Upper lobe of left lung (tissue), 6 donors: ENCODE results near the gene CREG1. TPM values are rescaled to one million over a fixed set of nuclear protein-coding genes. Genes with fewer than 3 reads are reported as not detected.

Source experiments
- ATAC-seq, 2 donors: fragments of 200-7000 bp; cut with Tn5 transposase; one replicate each; pipeline ENCODE4 v1.9.1; 2022; ENCODE audit warnings: mild to moderate bottlenecking in 2 of 2, moderate library complexity in 2 of 2; ENCODE audit not compliant: low FRiP score in 2 of 2
- DNase-seq, 2 donors: peaks; one replicate each; pipeline ENCODE4 v3.0.0-alpha.2; 2019 to 2020
- H3K27ac ChIP-seq, 4 donors: fragments of 200-600 bp; sonication (generic); one replicate each; pipeline ENCODE4 v1.5.1; 2016 to 2019
- H3K27me3 ChIP-seq, 4 donors: fragments of 200-600 bp; sonication (generic); one replicate each; pipeline ENCODE4 v1.5.1; 2017 to 2019
- H3K36me3 ChIP-seq, 4 donors: fragments of 200-600 bp; sonication (generic); one replicate each; pipeline ENCODE4 v1.5.1; 2016 to 2019
- H3K4me1 ChIP-seq, 4 donors: fragments of 200-600 bp; sonication (generic); one replicate each; pipeline ENCODE4 v1.5.1; 2018 to 2019
- H3K4me3 ChIP-seq, 4 donors: fragments of 200-600 bp; sonication (generic); one replicate each; pipeline ENCODE4 v1.5.1; 2017 to 2019; ENCODE audit warnings: mild to moderate bottlenecking in 2 of 4, moderate library complexity in 1 of 4
- H3K9me3 ChIP-seq, 4 donors: fragments of 200-600 bp; sonication (generic); one replicate each; pipeline ENCODE4 v1.5.1; 2018 to 2019
- EP300 ChIP-seq, 4 donors: sonication (generic); formaldehyde crosslinking; IDR thresholded peaks; one replicate each; pipeline ENCODE4 v1.5.1; 2017; ENCODE audit warnings: antibody characterized with exemption in 4 of 4, control low read depth in 2 of 4
- POLR2A ChIP-seq, 4 donors: fragments of 450-650 bp; IDR thresholded peaks; one replicate each; pipeline ENCODE4 v1.5.1; 2016 to 2017; ENCODE audit warnings: antibody characterized with exemption in 4 of 4, mild to moderate bottlenecking in 2 of 4
- POLR2AphosphoS5 ChIP-seq, 2 donors: sonication (generic); formaldehyde crosslinking; IDR thresholded peaks; one replicate each; pipeline ENCODE4 v1.5.1; 2017; ENCODE audit warnings: antibody characterized with exemption in 2 of 2
- WGBS, 2 donors: methylation state at CpG; one replicate each; pipeline ENCODE4 v1.1.5; 2017 to 2018; 5-methylcytosine and 5-hydroxymethylcytosine counted together
- total RNA-seq, 6 donors: library from RNA; depleted of rRNA in 4 of 6; stranded (reverse); fragments of >200 nt in 4 of 6; gene quantifications; one replicate each; pipeline versions ENCODE4 v1.1.0 to v1.2.1, GENCODE V29; 2016 to 2021
- TF ChIP-seq, protein P1 (sequence below), 6 experiments: fragments of 450-650 bp in 4 of 6; fragments of 200-600 bp in 2 of 6; sonication (generic) in 2 of 6; IDR thresholded peaks; one replicate each; pipeline ENCODE4 v1.5.1; 2016 to 2019; ENCODE audit warnings: antibody characterized with exemption in 6 of 6
- donor health status: DM: no; HTN: no; CAD: no; lungs with moderate emphysema.
- donor health status: DM: no; HTN: yes; CAD: no; lungs with severe emphysema.

The CREG1 gene
- total RNA-seq, 6 donors from 2014 or later: 114 to 235 (median 141) TPM

DNA sequence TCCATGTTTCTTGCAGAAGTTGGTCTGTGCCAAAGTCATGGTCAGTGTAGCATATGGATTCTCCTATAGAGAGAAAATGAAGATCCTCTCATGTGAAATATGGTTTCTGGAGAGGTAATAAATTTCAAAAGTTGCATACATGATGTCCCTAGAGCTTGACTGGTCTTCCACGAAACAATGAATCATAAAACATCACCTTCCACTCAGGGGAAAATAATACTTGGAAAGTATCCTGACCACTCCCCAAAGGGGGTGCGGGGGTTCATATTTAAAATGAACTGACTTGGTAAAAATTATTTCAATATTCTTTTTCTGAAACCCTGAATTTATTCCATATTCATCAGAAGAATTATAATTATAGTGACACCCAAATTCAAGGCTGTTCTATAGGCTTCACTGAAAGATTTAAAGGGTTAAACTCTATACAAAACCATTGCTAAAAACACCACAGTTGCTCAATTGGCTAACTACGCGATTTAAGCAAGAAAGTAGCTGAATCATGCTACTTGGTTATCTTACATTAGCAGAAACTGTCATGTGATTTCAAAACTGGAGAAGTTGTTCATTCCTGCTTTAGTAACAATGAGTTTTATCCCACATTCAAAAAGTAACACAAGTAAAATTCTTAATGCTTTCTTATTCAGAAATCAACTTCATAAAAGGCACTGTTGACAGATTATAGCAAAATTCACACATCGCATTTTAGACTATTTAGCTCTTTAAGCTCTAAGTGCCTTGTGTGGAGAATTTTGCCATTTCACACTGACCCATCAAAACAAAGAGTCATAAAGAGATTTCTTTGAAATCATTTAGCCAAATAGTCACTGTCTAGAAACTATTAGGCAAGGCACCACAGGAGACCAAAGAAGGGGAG lies 5.3 kb downstream of the CREG1 start:
- WGBS, 2 donors: 57 to 59% methylated on average over 5 of the region's 5 CpGs
- ATAC-seq: peak in 1 of 2 donors; percentile 63
- TF ChIP-seq EP300 (IDR thresholded peaks at IDR 0.05): peak in 1 of 4 donors; percentile 36
- peak in 1 of 2 donors; percentile 38 for TF ChIP-seq POLR2AphosphoS5 (IDR thresholded peaks at IDR 0.05)
- no peak for TF ChIP-seq POLR2A (IDR thresholded peaks at IDR 0.05)
- H3K4me3 ChIP-seq: peak overlapping the region in 1 of 4 donors; percentile 4
- no peaks in the 10 kb centered on the region for H3K27me3 ChIP-seq
- no peaks in the 10 kb centered on the region for H3K9me3 ChIP-seq
- peaks cover 10 to 57% (median 37%) of the 10 kb centered on the region in 4 donors for H3K4me1 ChIP-seq
- DNase-seq: no peak
- peaks cover 0 to 36% (median 15%) of the 10 kb centered on the region in 4 donors for H3K36me3 ChIP-seq
- peak overlapping the region; percentile 68 to 85 (median 74) for H3K27ac ChIP-seq

DNA sequence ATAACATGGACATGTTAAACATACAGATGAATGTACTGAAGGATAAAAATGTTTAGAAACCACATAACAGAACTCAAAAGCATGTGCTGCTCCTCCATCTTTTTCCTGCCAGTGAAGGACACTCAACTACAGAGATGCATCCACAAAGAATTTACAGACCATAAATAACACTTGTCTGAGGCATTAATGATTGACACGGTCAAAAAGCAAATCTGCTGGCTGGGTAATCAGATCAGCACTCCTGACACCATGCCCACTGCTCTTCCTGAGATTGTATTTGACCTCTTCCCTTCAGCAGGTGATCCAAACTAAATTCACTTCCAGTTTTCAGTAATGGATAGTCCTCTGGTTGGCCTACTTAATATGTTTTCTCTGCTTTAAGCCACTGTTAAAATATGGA lies 6.6 kb downstream of the CREG1 start:
- Histone ChIP-seq H3K36me3 (peaks cover 0 to 38% (median 15%) of the 10 kb centered on the region in 4 donors), H3K27ac (no peak overlapping the region), H3K9me3 (no peaks in the 10 kb centered on the region), H3K27me3 (no peaks in the 10 kb centered on the region), H3K4me1 (peaks cover 4 to 47% (median 34%) of the 10 kb centered on the region in 4 donors), H3K4me3 (no peak overlapping the region)
- 80 to 86% methylated on average over 1 of the region's 1 CpG for WGBS, 2 donors
- TF ChIP-seq POLR2AphosphoS5 (IDR thresholded peaks at IDR 0.05): no peak
- no peak for TF ChIP-seq EP300 (IDR thresholded peaks at IDR 0.05)
- no peak for TF ChIP-seq POLR2A (IDR thresholded peaks at IDR 0.05)
- TF ChIP-seq, protein P1, sequence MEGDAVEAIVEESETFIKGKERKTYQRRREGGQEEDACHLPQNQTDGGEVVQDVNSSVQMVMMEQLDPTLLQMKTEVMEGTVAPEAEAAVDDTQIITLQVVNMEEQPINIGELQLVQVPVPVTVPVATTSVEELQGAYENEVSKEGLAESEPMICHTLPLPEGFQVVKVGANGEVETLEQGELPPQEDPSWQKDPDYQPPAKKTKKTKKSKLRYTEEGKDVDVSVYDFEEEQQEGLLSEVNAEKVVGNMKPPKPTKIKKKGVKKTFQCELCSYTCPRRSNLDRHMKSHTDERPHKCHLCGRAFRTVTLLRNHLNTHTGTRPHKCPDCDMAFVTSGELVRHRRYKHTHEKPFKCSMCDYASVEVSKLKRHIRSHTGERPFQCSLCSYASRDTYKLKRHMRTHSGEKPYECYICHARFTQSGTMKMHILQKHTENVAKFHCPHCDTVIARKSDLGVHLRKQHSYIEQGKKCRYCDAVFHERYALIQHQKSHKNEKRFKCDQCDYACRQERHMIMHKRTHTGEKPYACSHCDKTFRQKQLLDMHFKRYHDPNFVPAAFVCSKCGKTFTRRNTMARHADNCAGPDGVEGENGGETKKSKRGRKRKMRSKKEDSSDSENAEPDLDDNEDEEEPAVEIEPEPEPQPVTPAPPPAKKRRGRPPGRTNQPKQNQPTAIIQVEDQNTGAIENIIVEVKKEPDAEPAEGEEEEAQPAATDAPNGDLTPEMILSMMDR (IDR thresholded peaks at IDR 0.05): no peak
- no peak for ATAC-seq
- DNase-seq: no peak

DNA sequence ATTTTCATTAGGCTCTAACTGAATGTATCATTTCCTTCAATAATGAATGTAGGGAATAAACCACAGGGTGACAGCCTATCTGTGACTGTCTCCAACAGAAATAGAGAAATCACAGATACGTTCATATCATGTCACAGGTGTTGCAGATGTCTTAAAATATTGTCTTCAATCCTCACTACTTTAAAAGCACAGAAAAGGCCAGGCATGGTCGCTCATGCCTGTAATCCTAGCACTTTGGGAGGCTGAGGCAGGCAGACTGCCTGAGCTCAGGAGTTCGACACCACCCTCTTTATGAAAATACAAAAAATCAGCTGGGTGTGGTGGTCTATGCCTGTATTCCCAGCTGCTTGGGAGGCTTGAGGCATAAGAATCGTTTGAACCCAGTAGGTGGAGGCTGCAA lies 8.2 kb downstream of the CREG1 start:
- no peak overlapping the region for H3K4me3 ChIP-seq
- DNase-seq (no peak), ATAC-seq (no peak)
- H3K27ac ChIP-seq: no peak overlapping the region
- peaks cover 4 to 45% (median 30%) of the 10 kb centered on the region in 4 donors for H3K4me1 ChIP-seq
- WGBS, 2 donors: 80 to 81% methylated on average over 4 of the region's 4 CpGs
- no peak for TF ChIP-seq POLR2AphosphoS5 (IDR thresholded peaks at IDR 0.05)
- no peak for TF ChIP-seq POLR2A (IDR thresholded peaks at IDR 0.05)
- H3K36me3 ChIP-seq: peaks cover 0 to 38% (median 15%) of the 10 kb centered on the region in 4 donors
- no peaks in the 10 kb centered on the region for H3K27me3 ChIP-seq
- no peaks in the 10 kb centered on the region for H3K9me3 ChIP-seq

DNA sequence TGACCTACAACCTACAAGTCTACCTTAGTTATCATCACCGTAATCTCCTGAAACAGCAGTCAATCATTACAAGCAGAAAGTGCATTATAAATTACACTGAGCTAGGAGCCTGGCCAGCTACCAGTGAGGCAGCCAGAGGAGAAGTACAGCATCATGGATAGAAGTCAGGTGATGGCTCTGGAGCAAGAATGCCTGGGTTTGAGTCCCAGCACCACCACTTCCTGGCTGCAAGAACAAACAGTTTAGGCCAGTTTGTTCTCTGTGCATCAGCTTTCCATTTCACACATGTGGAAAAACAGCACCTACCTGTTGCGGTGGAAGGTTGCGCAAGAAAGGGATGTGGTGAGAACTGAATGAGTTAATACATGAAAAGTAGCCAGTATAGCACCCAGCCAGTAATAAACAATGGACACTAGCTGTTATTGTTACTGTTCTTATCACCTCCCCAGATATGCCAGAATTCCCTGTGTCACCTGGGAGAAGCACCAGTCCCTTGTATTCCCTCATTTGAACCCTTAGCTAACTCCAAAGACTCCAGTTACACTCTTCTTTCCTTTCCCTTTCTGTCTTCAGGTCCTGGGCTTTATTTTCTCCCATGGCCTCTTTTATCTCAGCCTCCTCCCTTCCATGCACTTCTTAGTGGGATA lies 9.0 kb downstream of the CREG1 start:
- DNase-seq: peak in 1 of 2 donors; percentile 51

DNA sequence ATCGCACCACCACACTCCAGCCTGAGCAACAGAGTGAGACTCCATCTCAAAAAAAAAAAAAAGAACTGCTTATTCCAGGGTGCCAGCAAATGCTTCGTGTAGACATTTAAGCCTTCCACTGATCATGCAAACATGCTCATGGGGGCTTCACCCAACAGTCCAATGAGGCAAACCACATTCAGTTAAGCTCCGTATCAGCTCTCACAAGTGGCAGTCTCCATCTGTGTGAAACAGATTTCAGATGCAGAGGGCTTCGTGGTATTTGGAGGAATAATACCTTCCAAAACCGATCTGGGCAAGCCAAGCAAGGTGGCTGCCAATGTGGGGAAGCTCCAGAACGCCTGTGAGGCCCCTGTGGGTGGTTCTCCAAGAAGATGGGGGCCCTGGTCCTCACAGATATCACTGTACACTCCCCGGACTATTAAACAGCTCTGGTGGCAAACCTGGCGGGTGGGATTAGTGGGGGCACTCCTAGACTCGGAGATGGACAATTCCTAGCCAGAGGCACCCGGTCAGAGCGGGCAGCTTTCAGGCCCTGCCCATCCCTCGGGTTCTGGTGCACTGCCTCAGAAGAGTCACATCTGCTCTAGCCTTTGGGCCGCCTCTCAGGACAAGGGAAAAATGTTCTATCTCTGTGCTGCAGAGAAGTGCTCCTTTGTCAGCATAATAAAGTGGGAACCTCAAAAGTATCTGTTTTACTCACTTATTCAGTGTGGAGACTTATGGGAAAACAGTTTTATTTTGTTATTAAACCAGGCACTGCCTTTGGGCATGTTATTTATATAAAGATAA lies 10.2 kb downstream of the CREG1 start:
- H3K27ac ChIP-seq: peak overlapping the region in 1 of 4 donors; percentile 17
- no peaks in the 10 kb centered on the region for H3K27me3 ChIP-seq
- H3K4me3 ChIP-seq: no peak overlapping the region
- H3K9me3 ChIP-seq: no peaks in the 10 kb centered on the region
- 85 to 94% methylated on average over 9 to 13 of the region's 13 CpGs for WGBS, 2 donors
- no peak for ATAC-seq
- TF ChIP-seq EP300 (IDR thresholded peaks at IDR 0.05) (no peak), POLR2AphosphoS5 (IDR thresholded peaks at IDR 0.05) (no peak), POLR2A (IDR thresholded peaks at IDR 0.05) (no peak)
- TF ChIP-seq, protein P1 (IDR thresholded peaks at IDR 0.05): no peak
- peaks cover 0 to 38% (median 15%) of the 10 kb centered on the region in 4 donors for H3K36me3 ChIP-seq
- no peak for DNase-seq
- H3K4me1 ChIP-seq: peaks cover 0 to 28% (median 20%) of the 10 kb centered on the region in 4 donors

More for the DNA sequence above, 9.0 kb downstream of the CREG1 start:
- H3K4me1 ChIP-seq: peaks cover 4 to 38% (median 24%) of the 10 kb centered on the region in 4 donors
- WGBS, 2 donors: 72 to 86% methylated on average over 3 of the region's 3 CpGs
- no peak for ATAC-seq
- TF ChIP-seq EP300 (IDR thresholded peaks at IDR 0.05) (no peak), POLR2AphosphoS5 (IDR thresholded peaks at IDR 0.05) (no peak), POLR2A (IDR thresholded peaks at IDR 0.05) (no peak)
- TF ChIP-seq, protein P1 (IDR thresholded peaks at IDR 0.05): no peak
- no peak overlapping the region for H3K4me3 ChIP-seq
- no peaks in the 10 kb centered on the region for H3K27me3 ChIP-seq
- H3K27ac ChIP-seq: peak overlapping the region in 2 of 4 donors; percentile 2 to 26
- H3K36me3 ChIP-seq: peaks cover 0 to 38% (median 15%) of the 10 kb centered on the region in 4 donors
- no peaks in the 10 kb centered on the region for H3K9me3 ChIP-seq
